Astrocyte of the spinal cord (primary cell): Measurements from ENCODE around the gene TRERF1.

Source experiments
- DNase-seq: peaks from one replicate; pipeline ENCODE4 v3.0.0; 2011; ENCODE audit warnings: low read depth, low spot score
- H3K4me3 ChIP-seq: 2 replicates; pipeline ENCODE4 v1.5.1; 2011; ENCODE audit warnings: low read depth, mild to moderate bottlenecking, low read length, moderate library complexity
- in situ Hi-C: cut with HindIII; loops from 2 replicates; pipeline ENCODE4 v1.10.0; 2017; ENCODE audit warnings: low sequenced_read_pairs
- TF ChIP-seq, protein P1 (sequence below): IDR thresholded peaks from 2 replicates; pipeline ENCODE4 v1.5.1; 2012; ENCODE audit warnings: low read depth, mild to moderate bottlenecking, low read length, inconsistent platforms

Gene TRERF1

DNA sequence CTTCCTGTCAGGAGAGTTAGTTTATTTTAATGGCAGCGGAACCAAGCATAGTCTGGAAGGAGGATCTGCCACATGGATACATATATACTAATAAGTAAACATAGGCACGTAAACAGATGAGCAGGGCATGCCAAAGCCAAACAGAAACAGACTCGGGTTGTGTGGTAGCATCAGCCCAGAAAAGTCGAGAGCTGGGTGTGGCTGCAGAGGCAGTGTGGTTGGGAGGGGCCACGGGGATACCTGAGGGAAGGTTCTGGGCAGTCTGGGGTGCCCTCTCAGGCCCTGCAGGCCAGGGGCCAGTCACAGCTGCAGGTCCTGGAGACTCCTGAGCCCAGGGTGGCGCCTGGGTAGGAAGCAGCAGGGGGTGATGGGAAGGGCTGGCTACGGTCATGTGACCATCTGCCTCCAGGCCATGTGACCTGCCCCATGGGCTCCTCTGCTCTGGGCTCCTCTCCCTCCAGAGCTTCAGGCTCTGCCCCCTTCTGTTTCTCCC is 191.3 kb downstream of the TRERF1 start:
- TF ChIP-seq, protein P1, sequence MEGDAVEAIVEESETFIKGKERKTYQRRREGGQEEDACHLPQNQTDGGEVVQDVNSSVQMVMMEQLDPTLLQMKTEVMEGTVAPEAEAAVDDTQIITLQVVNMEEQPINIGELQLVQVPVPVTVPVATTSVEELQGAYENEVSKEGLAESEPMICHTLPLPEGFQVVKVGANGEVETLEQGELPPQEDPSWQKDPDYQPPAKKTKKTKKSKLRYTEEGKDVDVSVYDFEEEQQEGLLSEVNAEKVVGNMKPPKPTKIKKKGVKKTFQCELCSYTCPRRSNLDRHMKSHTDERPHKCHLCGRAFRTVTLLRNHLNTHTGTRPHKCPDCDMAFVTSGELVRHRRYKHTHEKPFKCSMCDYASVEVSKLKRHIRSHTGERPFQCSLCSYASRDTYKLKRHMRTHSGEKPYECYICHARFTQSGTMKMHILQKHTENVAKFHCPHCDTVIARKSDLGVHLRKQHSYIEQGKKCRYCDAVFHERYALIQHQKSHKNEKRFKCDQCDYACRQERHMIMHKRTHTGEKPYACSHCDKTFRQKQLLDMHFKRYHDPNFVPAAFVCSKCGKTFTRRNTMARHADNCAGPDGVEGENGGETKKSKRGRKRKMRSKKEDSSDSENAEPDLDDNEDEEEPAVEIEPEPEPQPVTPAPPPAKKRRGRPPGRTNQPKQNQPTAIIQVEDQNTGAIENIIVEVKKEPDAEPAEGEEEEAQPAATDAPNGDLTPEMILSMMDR, result no peak
- H3K4me3 ChIP-seq, result no peak overlapping the region
- no peak for DNase-seq
- in situ Hi-C loops, result no loop called here

DNA sequence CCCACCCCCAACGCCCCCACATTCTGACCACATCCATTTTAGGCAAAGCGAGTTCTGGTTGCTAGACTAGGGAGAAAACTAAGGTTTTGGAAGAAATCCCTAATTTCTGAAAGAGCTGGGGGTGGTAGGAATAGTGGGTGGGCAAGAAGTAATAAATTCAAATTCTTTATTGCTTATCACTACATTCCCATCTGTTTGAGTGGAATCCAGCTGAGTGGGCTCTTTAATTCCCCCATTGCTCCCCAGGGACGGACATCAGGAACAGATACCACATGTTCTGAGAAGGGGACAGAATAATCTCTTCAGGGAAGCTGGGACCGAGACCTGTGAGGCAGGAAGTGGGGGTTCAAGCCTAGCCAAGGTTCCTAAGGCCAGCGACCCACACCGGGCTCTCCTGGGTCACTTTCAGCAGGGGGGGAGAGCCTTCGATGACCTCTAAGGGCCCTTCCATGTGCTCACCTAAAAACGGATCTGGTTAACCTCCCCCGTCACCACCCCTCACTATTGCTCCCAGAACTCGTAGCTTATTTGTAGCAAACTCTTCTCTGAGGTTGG is 191.8 kb downstream of the TRERF1 start:
- TF ChIP-seq, protein P1, result no peak
- in situ Hi-C loops, result no loop called here
- no peak overlapping the region for H3K4me3 ChIP-seq
- no peak for DNase-seq

DNA sequence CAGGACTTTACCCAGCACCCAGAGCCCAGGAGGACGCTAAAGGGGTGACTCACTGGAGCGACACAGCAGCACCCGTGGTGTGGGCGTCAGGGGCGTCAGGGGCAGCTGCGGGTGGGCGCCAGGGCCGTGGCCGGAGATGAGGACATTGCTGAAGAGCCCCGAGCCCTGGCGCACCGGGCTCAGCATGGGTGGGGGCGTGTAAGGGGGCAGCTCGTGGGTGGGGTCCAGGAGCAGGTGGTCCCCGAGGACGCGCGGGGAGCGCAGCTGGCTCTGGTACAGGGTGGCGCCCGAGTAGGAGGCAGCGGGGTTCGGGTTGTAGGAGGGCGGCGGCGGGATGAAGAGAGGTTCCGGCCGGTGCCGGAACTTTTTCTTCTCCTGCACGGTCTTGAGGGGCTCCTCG is 192.4 kb downstream of the TRERF1 start:
- in situ Hi-C loops, result no loop called here
- TF ChIP-seq, protein P1, result no peak
- no peak for DNase-seq
- no peak overlapping the region for H3K4me3 ChIP-seq

DNA sequence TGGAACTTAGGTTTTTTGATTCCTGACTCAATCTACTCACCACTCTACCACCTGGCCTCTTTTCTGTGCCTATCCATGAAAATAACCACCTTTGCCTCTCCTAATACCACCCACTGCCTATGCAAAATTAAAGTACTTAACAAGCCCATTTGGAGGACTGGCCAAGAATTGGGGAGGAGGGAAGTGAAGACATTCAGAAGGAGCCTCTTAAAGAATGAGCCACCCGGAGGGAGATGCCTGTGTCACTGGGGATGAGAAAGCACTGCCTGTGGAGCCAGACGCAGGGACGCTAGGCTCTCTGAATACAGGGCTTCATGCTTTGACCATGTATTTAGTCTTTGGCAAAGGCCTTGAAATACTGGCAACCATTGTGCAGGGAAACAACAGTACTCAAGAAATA is 194.1 kb downstream of the TRERF1 start:
- in situ Hi-C loops, result no loop called here
- DNase-seq, result no peak
- TF ChIP-seq, protein P1, result no peak
- H3K4me3 ChIP-seq, result no peak overlapping the region

DNA sequence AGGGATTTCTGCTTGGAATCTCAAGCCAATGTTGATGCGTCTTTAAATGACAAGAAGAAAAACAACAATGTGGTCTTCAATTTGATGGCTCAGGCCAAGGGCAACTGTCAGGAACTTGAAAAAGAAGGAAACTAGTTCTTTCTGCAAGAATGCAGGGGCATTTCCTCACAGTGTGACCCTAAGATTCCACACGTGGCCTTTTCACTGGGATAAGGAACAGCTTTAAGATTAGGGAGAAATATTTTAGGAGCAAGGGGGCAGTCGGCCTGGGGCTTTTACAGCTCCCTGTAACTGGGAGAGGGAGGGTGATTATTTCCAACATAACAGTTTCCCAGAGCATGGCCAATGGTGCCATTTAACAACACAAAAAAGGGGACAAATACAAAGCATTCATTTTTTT is 194.7 kb downstream of the TRERF1 start:
- TF ChIP-seq, protein P1, result no peak
- DNase-seq, result no peak

DNA sequence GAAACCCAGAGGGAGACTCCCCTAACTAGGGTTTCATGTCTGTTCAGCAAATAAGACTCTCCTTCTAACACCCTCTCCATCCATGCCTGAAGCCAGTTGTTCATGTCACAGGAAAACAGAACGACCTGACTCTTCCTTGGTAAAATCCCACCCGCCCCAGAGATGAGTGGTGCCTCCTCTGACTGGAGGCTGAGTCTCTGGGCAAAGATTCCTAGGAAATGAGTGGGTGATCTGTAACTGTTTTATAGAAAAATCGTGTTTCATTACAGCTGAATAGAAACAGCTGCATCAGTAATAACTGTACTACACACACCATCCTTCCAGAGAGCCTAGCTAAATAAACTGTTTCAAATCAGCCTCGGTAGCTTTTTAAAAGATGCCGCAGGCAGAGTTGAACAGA is 196.7 kb downstream of the TRERF1 start:
- no peak for DNase-seq
- TF ChIP-seq, protein P1, result no peak
- in situ Hi-C loops, result no loop called here
- H3K4me3 ChIP-seq, result no peak overlapping the region

More for the DNA sequence above, 194.7 kb downstream of the TRERF1 start:
- no peak overlapping the region for H3K4me3 ChIP-seq
- in situ Hi-C loops, result no loop called here
